ENCODE measurements around the gene WDHD1.
"Not testable (repeated sequence)": the region's sequence is repeated elsewhere in the genome, so short reads cannot be mapped to it uniquely, and the experiment has no call there.

Gene WDHD1, protein sequence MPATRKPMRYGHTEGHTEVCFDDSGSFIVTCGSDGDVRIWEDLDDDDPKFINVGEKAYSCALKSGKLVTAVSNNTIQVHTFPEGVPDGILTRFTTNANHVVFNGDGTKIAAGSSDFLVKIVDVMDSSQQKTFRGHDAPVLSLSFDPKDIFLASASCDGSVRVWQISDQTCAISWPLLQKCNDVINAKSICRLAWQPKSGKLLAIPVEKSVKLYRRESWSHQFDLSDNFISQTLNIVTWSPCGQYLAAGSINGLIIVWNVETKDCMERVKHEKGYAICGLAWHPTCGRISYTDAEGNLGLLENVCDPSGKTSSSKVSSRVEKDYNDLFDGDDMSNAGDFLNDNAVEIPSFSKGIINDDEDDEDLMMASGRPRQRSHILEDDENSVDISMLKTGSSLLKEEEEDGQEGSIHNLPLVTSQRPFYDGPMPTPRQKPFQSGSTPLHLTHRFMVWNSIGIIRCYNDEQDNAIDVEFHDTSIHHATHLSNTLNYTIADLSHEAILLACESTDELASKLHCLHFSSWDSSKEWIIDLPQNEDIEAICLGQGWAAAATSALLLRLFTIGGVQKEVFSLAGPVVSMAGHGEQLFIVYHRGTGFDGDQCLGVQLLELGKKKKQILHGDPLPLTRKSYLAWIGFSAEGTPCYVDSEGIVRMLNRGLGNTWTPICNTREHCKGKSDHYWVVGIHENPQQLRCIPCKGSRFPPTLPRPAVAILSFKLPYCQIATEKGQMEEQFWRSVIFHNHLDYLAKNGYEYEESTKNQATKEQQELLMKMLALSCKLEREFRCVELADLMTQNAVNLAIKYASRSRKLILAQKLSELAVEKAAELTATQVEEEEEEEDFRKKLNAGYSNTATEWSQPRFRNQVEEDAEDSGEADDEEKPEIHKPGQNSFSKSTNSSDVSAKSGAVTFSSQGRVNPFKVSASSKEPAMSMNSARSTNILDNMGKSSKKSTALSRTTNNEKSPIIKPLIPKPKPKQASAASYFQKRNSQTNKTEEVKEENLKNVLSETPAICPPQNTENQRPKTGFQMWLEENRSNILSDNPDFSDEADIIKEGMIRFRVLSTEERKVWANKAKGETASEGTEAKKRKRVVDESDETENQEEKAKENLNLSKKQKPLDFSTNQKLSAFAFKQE

DNA sequence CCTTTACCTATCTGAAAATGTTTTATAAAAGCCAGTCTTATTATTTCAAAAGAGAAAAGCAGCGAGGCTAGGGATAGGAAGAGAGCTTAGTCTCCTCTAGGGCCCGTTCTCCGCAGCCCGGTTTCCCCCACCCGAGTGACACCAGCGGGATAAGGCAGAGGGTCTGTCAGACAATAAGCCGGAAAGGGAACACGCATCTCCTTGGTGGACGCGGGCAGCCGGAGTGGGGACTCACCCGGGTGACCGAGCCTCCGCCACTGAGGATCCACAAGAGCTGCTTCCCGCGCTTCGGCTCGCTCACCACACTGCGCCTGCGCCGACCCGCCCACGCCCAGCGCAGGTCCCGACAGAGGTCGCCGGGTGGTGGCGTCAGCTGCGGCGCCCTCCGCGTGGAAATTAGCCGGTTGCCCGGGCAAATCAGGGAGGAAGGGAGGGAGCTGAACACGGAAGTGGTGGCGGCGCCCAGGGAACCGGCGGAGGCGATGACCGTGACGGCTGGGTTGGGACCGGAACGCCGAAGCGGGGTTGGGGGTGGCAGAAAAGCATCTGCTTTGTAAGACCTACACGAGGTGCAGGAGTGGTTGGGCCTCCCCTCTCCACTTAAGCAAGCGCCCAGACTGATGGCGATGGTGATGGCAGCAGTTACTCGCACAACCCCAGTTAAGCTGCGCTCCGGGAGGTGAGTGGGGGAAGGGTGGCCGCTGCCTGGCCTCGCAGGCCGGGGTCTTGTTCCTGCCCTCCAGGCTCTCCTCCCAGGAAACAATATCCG, at the start of gene WDHD1, which contains the start of gene SOCS4:
Gene WDHD1 (minus strand): TSS at position 307 of the 769 bp plus-strand sequence. CDS start 312 bp downstream, outside the sequence.
Gene SOCS4 (plus strand): TSS at position 444 of the 769 bp plus-strand sequence. CDS start 15,806 bp downstream, outside the sequence.
- DNase-seq: peak; percentile 97

DNA sequence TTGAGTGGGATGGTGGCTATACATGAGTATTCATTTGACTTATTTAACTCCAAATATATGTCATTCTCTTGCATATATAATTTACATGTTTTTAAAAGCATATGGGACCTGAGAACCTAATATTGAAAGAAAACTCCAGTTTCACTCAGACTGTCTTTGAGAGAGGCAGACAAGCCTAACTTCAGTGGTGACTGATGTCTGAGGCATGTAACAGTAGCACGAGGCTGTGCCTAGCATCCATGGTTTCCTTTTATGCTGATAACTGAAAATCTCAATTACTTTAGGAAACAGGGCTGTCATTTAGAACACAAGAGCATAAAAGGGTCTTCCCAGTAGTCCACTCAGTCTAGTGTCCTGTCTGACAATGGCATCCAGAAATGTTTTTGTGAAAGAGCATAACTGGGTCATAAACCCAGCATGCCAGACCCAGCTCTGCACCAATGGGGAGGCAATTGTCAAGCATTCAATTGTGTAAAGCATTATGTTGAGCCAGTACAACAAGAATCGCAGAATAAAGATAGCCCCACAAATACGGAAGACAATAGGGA, 48.8 kb upstream of the WDHD1 start:
- no peak for DNase-seq

DNA sequence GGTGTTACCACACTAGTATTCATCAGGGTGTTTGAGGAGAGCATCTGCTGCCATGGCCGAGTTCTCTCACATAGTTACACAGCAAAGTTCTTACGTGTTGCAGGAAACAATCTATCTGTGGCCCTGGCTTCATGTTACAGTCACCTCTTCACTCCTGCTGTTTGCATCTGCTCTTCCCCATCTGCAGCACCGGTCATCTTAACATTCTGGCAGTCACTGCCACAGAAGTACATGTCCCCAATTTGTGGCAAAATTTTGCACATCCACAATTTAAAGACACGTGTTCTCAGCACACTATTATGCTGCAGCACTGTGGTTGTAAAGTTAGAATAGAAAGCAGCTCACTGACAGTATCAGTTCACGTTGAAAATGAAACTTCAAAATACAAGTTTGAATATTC, 47.8 kb upstream of the WDHD1 start:
- DNase-seq: no peak

DNA sequence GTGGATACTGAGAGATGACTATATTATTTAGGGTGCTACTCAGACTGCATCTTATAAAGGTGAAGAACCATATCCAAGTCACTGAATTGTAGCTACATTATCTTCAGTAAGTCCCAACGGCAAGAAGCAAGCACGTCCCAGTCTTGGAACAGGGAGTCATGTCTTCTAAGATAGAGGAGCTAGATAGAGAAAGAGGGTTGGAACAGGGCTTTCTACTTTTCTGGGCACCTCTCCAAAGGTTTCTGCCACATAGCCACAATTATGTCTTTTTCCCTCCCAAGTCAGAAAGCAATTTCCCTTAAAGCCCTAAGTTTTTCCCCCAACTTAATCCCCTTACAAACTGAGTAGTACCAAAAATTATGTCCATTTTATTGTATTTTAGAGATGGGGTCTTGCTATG, 47.0 kb upstream of the WDHD1 start:
- no peak for DNase-seq

DNA sequence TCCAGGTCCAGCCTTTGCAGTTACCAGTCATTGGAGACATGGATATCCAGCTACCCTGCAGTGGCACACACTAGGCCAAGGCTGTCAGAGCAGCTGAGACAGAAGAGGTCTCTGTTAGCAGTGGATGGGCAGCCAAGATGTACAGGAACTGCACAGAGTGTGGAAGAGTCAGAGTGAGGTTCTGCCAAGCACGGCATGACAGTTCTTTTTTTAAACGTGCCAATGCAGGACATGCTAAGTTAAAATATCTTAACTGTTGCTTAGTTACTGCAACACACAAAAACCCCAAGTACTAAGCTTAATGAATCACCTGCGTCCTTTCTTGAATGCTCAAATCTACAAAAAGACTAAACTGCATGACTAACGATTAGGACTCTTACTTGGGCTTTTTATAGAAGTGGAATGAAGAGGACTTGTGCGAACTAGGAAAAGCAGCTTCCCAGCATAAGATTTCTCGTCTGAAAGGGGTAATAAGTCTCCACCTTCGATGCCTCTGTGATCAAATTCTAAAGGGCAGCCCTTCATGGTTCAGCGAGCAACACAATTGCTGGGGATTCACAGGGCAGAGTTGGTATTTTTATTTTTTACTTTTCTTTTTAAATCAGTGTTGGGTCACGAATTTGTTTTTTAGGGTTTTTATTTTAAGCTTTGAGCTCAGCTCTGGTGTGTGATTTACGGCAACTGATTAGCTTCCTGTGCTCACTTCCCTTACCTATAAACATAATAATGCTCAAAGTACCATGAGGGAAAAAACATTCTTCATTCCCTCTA, 45.2 kb upstream of the WDHD1 start:
- DNase-seq: peak; percentile 22

DNA sequence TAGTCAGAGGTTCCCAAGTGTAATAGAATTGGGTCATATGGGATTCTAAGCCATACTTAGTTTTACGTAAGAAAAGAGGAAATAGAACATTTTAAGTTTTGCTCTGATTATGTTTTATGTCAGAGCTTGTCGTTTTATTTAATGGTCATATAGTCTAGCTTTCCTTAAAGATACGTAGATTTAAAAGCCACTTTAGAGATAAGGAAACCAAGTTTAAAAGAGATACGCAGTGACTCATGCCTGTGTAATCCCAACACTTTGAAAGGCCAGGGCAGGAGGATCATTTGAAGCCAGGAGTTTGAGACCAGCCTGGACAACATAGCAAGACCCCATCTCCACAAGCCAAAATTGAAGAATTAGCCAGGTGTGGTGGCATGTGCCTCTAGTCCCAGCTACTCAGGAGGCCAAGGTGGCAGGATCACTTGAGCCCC, 44.1 kb upstream of the WDHD1 start:
- no peak for DNase-seq

DNA sequence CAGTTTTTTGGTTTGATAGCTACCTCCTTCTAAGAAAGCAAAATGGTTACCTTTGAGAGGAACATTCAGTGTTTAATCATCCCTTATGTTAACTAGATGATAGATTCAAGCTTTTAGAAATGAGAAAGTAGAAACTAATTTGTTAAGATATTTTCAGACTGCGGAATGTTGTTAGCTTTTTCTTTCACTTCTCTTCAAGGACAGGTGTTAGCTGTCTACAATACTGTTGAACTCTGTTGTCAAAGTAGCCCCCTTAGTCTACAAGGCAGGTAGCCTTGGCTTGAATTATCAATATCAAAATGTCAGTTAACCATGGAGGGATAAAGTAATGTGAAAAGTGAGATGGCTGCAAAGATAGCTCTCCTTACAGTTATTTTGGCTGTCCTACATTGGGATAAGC, 39.3 kb upstream of the WDHD1 start:
- DNase-seq: no peak

DNA sequence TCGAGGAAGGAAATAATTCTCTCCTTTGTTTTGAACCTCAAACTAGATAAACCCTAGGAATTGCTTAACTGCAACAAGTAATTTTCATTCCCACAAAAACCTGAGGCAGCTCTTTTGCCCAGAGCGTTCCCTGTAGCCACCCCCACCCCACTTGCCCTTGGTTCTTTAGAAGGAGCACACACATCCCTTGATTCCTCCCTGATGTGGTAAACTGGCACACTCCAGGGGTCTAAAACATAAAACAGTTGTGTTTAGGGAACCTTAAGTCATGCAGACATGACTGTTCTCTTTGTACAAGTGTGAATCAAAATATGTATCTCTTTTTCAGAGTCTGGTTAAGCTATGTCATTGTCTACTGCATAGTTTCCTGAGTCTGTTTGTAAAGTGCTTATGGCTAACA, 38.5 kb upstream of the WDHD1 start:
- DNase-seq: no peak

DNA sequence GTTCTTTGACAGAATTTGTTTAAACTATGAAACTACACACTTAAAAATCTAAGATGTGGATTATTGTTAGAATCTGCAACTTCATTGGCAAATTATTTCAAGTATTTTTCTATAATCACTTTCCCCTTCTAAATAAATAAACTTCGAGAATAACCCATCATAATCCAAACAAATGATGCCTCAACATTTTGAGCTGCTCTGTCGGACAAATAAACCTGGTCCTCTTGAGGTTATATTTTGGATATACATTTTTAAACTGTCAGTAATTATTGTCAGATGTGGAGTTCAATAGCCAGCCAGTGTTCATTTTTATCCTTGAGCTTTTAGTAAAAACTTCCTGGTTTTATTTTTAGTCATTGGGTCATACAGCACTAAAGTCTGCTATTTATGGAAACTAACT, 38.0 kb upstream of the WDHD1 start:
- DNase-seq: not testable (repeated sequence)

DNA sequence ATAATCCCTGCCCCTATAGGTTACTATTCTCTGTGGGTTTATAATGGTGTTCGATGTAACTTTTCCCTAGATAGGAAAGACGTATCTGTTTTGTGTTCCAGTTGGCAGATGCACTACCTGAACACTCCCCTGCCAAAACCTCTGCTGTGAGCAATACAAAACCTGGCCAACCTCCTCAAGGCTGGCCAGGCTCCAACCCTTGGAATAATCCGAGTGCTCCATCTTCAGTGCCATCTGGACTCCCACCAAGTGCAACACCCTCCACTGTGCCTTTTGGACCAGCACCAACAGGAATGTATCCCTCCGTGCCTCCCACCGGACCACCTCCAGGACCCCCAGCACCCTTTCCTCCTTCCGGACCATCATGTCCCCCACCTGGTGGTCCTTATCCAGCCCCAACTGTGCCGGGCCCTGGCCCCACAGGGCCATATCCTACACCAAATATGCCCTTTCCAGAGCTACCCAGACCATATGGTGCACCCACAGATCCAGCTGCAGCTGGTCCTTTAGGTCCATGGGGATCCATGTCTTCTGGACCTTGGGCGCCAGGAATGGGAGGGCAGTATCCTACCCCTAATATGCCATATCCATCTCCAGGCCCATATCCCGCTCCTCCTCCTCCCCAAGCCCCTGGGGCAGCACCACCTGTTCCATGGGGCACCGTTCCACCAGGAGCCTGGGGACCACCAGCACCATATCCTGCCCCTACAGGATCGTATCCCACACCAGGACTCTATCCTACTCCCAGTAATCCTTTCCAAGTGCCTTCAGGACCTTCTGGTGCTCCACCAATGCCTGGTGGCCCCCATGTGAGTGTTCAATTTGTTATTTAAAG, 35.8 kb upstream of the WDHD1 start:
- no peak for DNase-seq

DNA sequence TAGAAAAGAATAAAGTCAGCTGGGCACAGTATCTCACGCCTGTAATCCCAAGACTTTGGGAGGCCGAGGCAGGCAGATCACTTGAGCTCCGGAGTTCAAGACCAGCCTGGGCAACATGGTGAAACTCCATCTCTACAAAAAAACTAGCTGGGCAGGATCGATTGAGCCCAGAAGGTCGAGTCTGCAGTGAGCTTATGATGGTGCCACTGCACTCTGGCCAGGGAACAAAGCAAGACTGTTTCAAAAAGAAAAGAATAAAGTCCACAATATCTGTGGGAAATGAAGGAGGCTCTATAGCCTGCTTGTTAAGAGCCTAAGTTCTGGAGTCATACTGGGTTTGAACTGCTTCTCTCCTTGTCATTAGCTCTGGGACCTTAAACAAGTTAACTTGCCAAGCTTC, 32.4 kb upstream of the WDHD1 start:
- no peak for DNase-seq

DNA sequence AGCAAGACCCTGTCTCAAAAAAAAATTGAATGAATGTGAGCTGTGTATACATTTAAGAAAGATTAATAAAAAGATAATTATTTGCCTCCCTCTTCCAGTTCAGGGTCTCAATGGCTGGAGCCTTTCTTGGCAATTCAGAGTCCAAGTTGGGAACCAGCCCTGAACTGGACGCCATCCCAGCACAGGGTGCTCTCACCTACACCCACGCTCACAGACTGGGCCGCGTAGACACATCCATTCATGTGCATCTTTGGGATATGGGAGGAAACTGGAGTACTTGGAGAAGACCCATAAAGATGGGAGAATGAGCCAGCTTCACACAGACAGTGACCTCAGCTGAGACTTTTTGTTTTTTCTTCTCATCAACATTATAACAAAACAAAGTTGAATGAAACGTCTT, 31.0 kb upstream of the WDHD1 start:
- no peak for DNase-seq

DNA sequence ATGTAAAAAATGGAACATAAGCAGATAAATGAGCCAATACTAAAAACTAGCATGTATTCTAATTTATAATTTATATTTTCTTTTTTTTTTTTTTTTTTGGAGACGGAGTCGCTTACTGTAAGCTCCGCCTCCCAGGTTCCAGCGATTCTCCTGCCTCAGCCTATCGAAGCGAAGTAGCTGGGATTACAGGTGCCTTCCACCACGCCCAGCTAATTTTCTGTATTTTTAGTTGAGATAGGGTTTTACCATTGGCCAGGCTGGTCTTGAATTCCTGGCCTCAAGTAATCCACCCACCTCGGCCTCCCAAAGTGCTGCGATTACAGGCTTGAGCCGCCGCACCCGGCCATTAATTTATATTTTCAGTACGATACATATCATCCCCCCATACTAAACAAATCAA, 27.2 kb upstream of the WDHD1 start:
- no peak for DNase-seq

DNA sequence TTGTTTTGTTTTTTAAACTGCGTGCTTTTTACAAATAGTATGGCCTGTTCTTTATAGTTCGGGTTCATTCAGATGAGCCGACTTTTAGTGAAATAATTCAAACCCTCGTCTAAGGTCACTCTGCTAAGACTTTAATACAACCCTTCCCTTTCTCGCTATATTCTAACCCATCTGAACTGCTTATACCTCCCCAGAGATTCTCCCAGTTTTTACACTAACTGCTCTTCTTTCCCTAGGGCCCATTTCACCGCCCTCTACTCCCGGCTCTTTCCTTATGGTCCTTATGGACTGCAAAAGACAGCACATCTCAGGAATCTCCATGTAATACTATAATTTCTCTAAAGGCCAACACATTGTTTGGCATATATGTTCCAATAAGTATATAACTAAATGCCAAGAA, 26.6 kb upstream of the WDHD1 start:
- DNase-seq: no peak

DNA sequence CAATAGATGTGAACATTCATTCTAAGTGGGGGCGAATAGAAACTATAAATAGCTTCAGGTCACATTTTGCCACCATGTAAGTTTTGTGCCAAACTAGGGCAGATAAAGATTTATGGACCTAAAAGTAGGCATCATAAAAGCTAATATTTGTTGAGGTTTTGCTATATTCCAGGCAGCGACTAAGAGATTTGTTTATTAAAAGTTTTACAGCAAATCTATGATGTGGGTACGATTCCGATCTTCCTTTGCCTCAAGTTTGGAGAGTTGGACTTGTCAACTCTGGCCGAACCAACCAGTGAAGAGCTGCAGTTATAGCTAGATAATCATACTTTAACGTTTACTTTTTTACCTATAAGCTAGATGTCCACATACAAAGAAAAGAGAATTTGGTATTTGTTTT, 26.1 kb upstream of the WDHD1 start:
- DNase-seq: no peak

DNA sequence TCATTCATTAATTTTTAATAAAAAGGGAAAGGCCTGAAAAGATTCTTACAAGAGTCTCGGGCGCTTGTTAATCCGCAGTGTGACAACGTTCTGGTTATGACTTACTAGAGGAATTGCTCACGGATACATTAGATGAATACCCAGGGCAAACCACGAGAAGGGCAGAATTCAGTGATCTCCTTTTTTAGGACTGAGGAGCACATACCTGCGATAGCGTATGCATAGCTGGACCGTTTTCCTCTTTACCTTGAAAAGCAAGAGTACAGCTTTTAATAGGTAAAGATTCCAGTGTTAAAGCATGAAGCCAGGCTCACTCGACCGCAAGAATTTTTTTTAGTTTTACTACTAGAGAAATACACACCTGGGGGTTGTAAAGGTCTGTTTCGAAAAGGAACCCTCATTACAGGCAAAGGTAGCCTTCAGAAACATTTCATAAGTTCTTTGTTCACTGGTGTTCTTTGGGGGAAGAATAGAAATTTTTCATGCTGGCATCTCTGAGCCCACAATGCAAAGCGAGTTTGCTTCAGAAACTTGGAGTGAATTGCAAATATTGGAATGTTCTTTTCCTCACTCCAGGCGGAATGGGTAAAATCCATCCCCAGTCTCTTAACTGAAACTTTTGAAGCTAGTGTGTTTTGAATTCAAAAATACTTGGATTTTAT, 25.5 kb upstream of the WDHD1 start:
- DNase-seq: no peak

DNA sequence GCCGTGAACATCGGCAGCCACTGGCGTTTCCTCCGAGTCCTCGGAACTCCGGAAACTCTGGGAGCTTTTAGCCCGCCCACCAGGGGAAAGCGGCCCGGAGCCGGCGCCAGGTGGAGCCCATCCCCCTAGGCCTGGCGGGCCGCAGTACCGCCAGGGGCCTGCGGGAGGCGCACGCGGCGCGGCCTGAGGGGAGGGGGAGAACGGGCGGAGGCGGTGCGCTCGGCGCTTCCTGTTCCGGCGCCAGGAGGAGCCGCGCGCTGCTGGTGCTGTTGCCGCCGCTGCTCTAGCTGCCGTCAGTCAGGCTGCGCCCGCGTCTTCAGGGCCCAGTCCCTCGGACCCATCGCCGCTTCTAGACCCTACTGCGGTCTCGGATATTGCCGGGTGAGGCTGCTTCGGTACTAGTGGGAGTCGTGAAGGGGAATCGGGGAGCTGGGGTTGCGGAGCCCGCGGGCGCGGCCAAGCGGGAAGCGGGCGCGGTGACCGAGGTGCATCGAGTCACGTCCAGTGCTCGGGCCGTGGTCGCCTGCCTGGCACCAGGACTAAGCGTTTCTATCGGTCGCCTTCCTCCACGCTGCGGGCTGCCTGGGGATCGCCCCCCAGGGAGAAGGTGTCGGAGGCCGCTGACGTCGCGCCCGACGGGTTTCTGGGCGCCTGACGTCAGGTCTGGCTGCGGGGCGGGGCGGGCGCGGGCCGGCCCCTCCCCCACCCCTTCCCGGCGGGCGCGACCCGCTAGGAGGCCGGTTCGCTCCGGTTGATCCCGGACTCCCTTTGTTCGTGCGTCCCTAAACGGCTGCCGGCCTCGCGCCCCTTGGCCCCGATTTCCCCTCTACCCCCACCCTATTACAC, 24.7 kb upstream of the WDHD1 start, which contains the start of gene MAPK1IP1L:
Gene MAPK1IP1L (plus strand): TSS at position 225 of the 846 bp plus-strand sequence. CDS start 10,037 bp downstream, outside the sequence.
- peak; percentile 90 for DNase-seq

DNA sequence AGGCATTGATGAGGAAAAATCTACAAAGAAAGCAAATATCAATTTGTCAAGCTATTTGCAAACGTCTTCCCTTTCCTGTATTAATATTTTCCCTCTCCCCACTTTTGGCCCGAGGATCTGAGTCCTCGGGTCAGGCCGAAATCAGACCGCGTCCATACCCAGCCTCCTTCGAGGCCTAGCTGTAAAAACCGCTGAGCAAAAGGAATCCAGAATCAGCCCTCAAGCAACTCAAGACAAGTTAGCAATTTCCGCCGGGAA, 24.2 kb upstream of the WDHD1 start:
- no peak for DNase-seq

DNA sequence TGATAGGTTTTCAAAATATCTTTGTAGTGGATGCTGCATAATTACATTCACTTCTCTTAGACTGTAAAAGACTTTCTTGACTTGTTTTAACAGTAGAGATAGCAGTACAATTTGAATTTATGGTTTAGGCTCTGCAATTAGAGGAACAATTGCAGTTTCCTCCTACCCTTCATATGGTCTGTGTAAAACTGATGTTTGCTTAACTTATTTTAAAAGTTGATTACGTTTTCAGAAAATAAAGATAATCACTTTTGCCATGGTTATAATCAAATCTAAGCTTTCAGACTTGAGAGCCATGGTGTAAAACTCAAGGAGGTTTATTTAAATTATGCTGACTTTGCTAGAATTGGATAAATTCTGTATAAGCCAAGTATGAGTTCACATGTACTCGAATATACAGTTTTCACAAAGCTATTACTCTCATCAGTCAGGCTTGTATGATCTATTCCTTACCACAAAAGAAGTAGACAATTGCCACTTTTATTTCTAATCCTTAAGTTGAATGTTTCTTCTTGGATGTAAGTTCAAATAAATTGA, 22.1 kb upstream of the WDHD1 start:
- no peak for DNase-seq
